ENCODE data around the gene LPIN2. TPM values are rescaled to one million over a fixed set of nuclear protein-coding genes. Genes with fewer than 3 reads are reported as not detected.

LPIN2 gene
- total RNA-seq, 1 donor from 2014 or later: 44.9 TPM

- TF ChIP-seq CTCF (IDR thresholded peaks at IDR 0.05; ENCODE audit: unreplicated experiment): no peak
- DNase-seq (ENCODE audit: low spot score in 2 of 2, unreplicated experiment in 2 of 2): no peak
- Mint-ChIP-seq H3K4me3 (no peak overlapping the region), H3K9me3 (peaks cover 11% of the 10 kb centered on the region), H3K4me1 (peaks cover 21% of the 10 kb centered on the region), H3K27me3 (ENCODE audit: low read depth) (no peaks in the 10 kb centered on the region), H3K27ac (no peak overlapping the region), H3K36me3 (peaks cover 3% of the 10 kb centered on the region)
These were observed 45.6 kb upstream of the LPIN2 start for GRCh38 chr18:3058328-3059191.

GRCh38 chr18:3057526-3057925, 44.6 kb upstream of the LPIN2 start:
- peaks cover 17% of the 10 kb centered on the region for H3K9me3 Mint-ChIP-seq
- no peak overlapping the region for H3K4me3 Mint-ChIP-seq
- H3K4me1 Mint-ChIP-seq: peaks cover 13% of the 10 kb centered on the region
- no peak for DNase-seq (ENCODE audit: low spot score in 2 of 2, unreplicated experiment in 2 of 2)
- H3K27me3 Mint-ChIP-seq (ENCODE audit: low read depth): no peaks in the 10 kb centered on the region
- H3K27ac Mint-ChIP-seq: no peak overlapping the region
- peaks cover 10% of the 10 kb centered on the region for H3K36me3 Mint-ChIP-seq
- no peak for TF ChIP-seq CTCF (IDR thresholded peaks at IDR 0.05; ENCODE audit: unreplicated experiment)

GRCh38 chr18:3056311-3056710, 43.4 kb upstream of the LPIN2 start:
- no peak overlapping the region for H3K4me3 Mint-ChIP-seq
- no peaks in the 10 kb centered on the region for H3K27me3 Mint-ChIP-seq (ENCODE audit: low read depth)
- no peak for TF ChIP-seq CTCF (IDR thresholded peaks at IDR 0.05; ENCODE audit: unreplicated experiment)
- H3K9me3 Mint-ChIP-seq: peaks cover 18% of the 10 kb centered on the region
- no peak for DNase-seq (ENCODE audit: low spot score in 2 of 2, unreplicated experiment in 2 of 2)
- H3K4me1 Mint-ChIP-seq: peaks cover 13% of the 10 kb centered on the region
- peak overlapping the region; percentile 74 for H3K27ac Mint-ChIP-seq
- H3K36me3 Mint-ChIP-seq: peaks cover 10% of the 10 kb centered on the region

GRCh38 chr18:3055816-3056215, 42.9 kb upstream of the LPIN2 start:
- Mint-ChIP-seq H3K27ac (peak overlapping the region; percentile 68), H3K4me1 (peaks cover 13% of the 10 kb centered on the region), H3K4me3 (no peak overlapping the region), H3K36me3 (peaks cover 10% of the 10 kb centered on the region), H3K9me3 (peaks cover 18% of the 10 kb centered on the region), H3K27me3 (ENCODE audit: low read depth) (no peaks in the 10 kb centered on the region)
- DNase-seq (ENCODE audit: low spot score in 2 of 2, unreplicated experiment in 2 of 2): no peak
- no peak for TF ChIP-seq CTCF (IDR thresholded peaks at IDR 0.05; ENCODE audit: unreplicated experiment)

GRCh38 chr18:3055186-3055728, 42.3 kb upstream of the LPIN2 start:
- no peak for DNase-seq (ENCODE audit: low spot score in 2 of 2, unreplicated experiment in 2 of 2)
- peaks cover 10% of the 10 kb centered on the region for H3K36me3 Mint-ChIP-seq
- H3K4me1 Mint-ChIP-seq: peaks cover 13% of the 10 kb centered on the region
- no peak overlapping the region for H3K4me3 Mint-ChIP-seq
- H3K27me3 Mint-ChIP-seq (ENCODE audit: low read depth): no peaks in the 10 kb centered on the region
- no peak for TF ChIP-seq CTCF (IDR thresholded peaks at IDR 0.05; ENCODE audit: unreplicated experiment)
- peak overlapping the region; percentile 54 for H3K27ac Mint-ChIP-seq
- peaks cover 18% of the 10 kb centered on the region for H3K9me3 Mint-ChIP-seq
